NCI-H748 treated with DMSO at 0.1 percent for 48 hours (cell line): ENCODE measurements around the gene CMIP.

Experiments used
- DNase-seq: peaks from one replicate; lab custom pipeline; 2025; lab: John Stamatoyannopoulos, UW

Gene CMIP

GRCh38 chr16:81462683-81463082 is 18.1 kb downstream of the CMIP start:
- no peak for DNase-seq

GRCh38 chr16:81463296-81463890 is 18.8 kb downstream of the CMIP start:
- DNase-seq = no peak

- DNase-seq = no peak
These were observed 19.7 kb downstream of the CMIP start for GRCh38 chr16:81464279-81464678.

GRCh38 chr16:81465375-81465943 is 20.9 kb downstream of the CMIP start:
- DNase-seq = no peak

GRCh38 chr16:81466356-81466980 is 21.9 kb downstream of the CMIP start:
- no peak for DNase-seq

- no peak for DNase-seq
These were observed 22.5 kb downstream of the CMIP start for GRCh38 chr16:81467072-81467471.

GRCh38 chr16:81467815-81468214 is 23.2 kb downstream of the CMIP start:
- no peak for DNase-seq

- DNase-seq = no peak
These were observed 23.8 kb downstream of the CMIP start for GRCh38 chr16:81468269-81468902.

GRCh38 chr16:81469183-81469677 is 24.6 kb downstream of the CMIP start:
- no peak for DNase-seq

GRCh38 chr16:81469710-81470535 is 25.3 kb downstream of the CMIP start:
- no peak for DNase-seq

GRCh38 chr16:81470796-81471636 is 26.4 kb downstream of the CMIP start:
- DNase-seq = no peak

- no peak for DNase-seq
These were observed 27.3 kb downstream of the CMIP start for GRCh38 chr16:81471882-81472281.

- DNase-seq = no peak
These were observed 27.8 kb downstream of the CMIP start for GRCh38 chr16:81472391-81472790.

GRCh38 chr16:81473066-81473488 is 28.5 kb downstream of the CMIP start:
- DNase-seq = no peak

- DNase-seq = no peak
These were observed 28.9 kb downstream of the CMIP start for GRCh38 chr16:81473558-81473957.

- no peak for DNase-seq
These were observed 29.7 kb downstream of the CMIP start for GRCh38 chr16:81473969-81474959.

GRCh38 chr16:81477697-81478693 is 33.4 kb downstream of the CMIP start:
- DNase-seq = no peak

GRCh38 chr16:81478876-81479511 is 34.4 kb downstream of the CMIP start:
- no peak for DNase-seq
